PC-3 (cell line): ENCODE results near the gene ARHGAP6.

Source experiments
- CTCF ChIP-seq: fragments of 300-600 bp; sonication (generic); conservative IDR thresholded peaks from 2 replicates; pipeline ENCODE4 v1.5.1; 2017; ENCODE audit warnings: antibody characterized with exemption, low read depth, mild to moderate bottlenecking, low read length
- EZH2 ChIP-seq: fragments of 300-600 bp; sonication (generic); IDR thresholded peaks from one replicate; pipeline ENCODE4 v1.6.1; 2017; ENCODE audit warnings: antibody characterized with exemption, mild to moderate bottlenecking, low read length; ENCODE audit not compliant: unreplicated experiment
- EZH2phosphoT487 ChIP-seq: fragments of 300-600 bp; sonication (generic); IDR thresholded peaks from 2 replicates; pipeline ENCODE4 v1.6.1; 2018; ENCODE audit warnings: mild to moderate bottlenecking, antibody characterized with exemption, low read length, borderline replicate concordance

- no peak for TF ChIP-seq CTCF
- no peak for TF ChIP-seq EZH2phosphoT487
- no peak for TF ChIP-seq EZH2
These were observed 536.1 kb downstream of the ARHGAP6 start for GRCh38 chrX:11129534-11130105.
